UCSD-AML1 (cell line): ENCODE measurements around the gene RAB40B.

Source experiments
- DNase-seq: peaks from one replicate; lab custom pipeline; 2025; ENCODE audit not compliant: unreplicated experiment; lab: John Stamatoyannopoulos, UW

Gene RAB40B

GRCh38 chr17:82716203-82717010, 17.9 kb upstream of the RAB40B start, which contains the start of gene FN3KRP:
Gene FN3KRP, plus strand, starts transcription at chr17:82716706. Its CDS starts 50 bp downstream, at chr17:82716756.
- peak; percentile 94 for DNase-seq

- peak; percentile 24 for DNase-seq
These were observed 14.7 kb upstream of the RAB40B start for GRCh38 chr17:82713071-82713723.

GRCh38 chr17:82710499-82711232, 12.2 kb upstream of the RAB40B start:
- no peak for DNase-seq

GRCh38 chr17:82709676-82710498, 11.4 kb upstream of the RAB40B start:
- DNase-seq, result no peak

- no peak for DNase-seq
These were observed 10.7 kb upstream of the RAB40B start for GRCh38 chr17:82709024-82709675.

GRCh38 chr17:82705756-82706155, 7.3 kb upstream of the RAB40B start:
- no peak for DNase-seq

- no peak for DNase-seq
These were observed 6.4 kb upstream of the RAB40B start for GRCh38 chr17:82704886-82705285.

- no peak for DNase-seq
These were observed 5.7 kb upstream of the RAB40B start for GRCh38 chr17:82703935-82704865.

GRCh38 chr17:82703036-82703745, 4.7 kb upstream of the RAB40B start:
- no peak for DNase-seq

GRCh38 chr17:82702231-82702927, 3.9 kb upstream of the RAB40B start:
- DNase-seq, result no peak

GRCh38 chr17:82699551-82699950, 1.1 kb upstream of the RAB40B start:
- no peak for DNase-seq

- DNase-seq, result no peak
These were observed 510 bp upstream of the RAB40B start for GRCh38 chr17:82698974-82699442.

- no peak for DNase-seq
These were observed 762 bp downstream of the RAB40B start for GRCh38 chr17:82697808-82698064.

GRCh38 chr17:82696916-82697807, 1.3 kb downstream of the RAB40B start:
- no peak for DNase-seq

- no peak for DNase-seq
These were observed 2.2 kb downstream of the RAB40B start for GRCh38 chr17:82696259-82696658.

GRCh38 chr17:82694647-82695046, 3.9 kb downstream of the RAB40B start:
- no peak for DNase-seq

GRCh38 chr17:82693168-82693867, 5.2 kb downstream of the RAB40B start:
- DNase-seq, result no peak
